NCI-H748 treated with DMSO at 0.1 percent for 48 hours (cell line): Measurements from ENCODE around the gene RUFY1.
"Not testable (repeated sequence)": the region's sequence is repeated elsewhere in the genome, so short reads cannot be mapped to it uniquely, and the experiment has no call there.

Experiments used
- DNase-seq: peaks from one replicate; lab custom pipeline; 2025; lab: John Stamatoyannopoulos, UW

RUFY1 gene

DNA sequence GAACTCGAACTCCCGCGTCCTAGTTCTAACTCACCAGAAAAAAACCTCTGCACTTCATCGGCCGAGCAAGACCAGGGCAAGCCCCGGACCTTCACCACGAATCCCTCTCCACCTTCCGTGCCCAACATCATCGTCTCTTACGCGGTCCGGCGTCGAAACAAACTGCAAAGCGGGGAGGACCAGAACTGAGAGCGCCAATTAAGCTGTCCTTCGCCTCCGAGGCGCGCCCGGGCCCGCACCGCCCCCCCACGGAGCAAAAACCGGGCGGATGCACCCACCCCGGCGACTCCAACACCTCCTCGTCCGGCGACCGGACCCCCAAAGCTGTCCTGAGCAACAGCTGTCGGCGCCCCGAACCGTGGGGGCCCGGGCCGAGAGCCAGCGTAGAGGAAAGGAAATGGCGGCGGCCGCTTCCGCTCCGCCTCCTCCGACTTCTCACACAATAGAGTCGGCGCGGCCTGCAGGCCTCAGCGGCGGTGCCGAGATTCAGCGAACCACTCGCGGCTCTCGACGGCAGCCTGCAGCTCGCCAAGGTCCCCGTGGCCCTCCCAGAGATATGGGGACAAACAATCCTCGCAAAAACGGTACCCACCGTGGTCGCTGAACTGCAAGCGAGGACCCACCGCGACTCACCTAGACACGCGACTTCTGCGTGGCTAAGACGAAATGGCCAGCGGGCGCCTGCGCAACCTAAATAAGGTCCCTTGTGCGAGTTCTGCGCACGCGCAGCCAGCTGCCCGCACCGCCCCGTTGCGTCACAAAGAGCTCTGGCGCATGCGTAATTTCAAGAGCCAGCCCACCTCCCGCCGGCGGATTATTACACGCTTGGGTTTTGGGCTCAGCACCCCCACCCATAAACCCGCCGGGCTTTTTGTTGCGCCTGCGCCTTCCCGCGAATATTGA, 72.9 kb downstream of the RUFY1 start, which contains the start of gene HNRNPH1:
Gene HNRNPH1 (minus strand): TSS at position 669 of the 903 bp plus-strand sequence. CDS start 538 bp downstream, at position 131.
- DNase-seq, result peak; percentile 98

DNA sequence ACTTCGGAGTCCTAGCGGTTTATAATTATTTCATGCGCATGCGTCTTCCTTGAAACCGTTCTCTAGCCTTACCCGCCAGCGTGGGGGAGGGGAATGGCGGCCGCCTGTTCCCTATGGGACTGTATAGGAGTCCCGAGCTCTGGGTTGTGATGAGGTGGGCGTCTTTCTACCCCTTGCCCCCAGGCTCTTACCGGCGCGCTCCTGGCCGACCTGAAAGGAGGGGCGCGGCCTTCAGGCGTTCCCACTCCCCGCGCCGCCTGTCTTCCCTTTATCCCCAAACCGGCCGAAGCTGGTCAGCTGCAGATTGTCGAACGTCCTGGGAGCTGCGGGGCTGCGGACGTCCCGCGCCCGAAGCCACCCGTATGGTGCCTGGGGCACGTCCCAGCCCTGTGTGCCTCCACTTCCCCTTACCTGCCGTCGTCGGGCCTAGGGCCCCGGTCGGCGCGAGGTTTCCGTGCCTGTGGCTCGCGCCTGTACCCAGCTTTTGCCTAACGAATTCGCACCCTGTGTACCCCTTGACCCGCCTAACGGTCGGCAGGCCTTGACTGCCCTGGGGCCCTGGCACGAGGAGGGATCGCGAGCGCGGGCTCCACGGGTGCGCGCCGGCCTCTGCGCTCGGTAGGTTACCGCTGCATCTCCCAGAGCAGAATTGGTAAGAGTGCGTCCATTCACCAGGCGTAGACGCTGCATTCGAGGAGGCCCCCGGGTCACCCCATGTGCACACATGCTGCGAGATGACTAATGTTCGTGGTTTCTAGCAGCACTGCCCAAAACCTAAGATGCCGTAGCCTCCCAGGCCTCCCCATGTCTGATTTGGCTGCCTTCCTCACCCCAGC, 73.8 kb downstream of the RUFY1 start:
- no peak for DNase-seq

GRCh38 chr5:179624841-179625271, 74.5 kb downstream of the RUFY1 start:
- DNase-seq, result no peak

DNA sequence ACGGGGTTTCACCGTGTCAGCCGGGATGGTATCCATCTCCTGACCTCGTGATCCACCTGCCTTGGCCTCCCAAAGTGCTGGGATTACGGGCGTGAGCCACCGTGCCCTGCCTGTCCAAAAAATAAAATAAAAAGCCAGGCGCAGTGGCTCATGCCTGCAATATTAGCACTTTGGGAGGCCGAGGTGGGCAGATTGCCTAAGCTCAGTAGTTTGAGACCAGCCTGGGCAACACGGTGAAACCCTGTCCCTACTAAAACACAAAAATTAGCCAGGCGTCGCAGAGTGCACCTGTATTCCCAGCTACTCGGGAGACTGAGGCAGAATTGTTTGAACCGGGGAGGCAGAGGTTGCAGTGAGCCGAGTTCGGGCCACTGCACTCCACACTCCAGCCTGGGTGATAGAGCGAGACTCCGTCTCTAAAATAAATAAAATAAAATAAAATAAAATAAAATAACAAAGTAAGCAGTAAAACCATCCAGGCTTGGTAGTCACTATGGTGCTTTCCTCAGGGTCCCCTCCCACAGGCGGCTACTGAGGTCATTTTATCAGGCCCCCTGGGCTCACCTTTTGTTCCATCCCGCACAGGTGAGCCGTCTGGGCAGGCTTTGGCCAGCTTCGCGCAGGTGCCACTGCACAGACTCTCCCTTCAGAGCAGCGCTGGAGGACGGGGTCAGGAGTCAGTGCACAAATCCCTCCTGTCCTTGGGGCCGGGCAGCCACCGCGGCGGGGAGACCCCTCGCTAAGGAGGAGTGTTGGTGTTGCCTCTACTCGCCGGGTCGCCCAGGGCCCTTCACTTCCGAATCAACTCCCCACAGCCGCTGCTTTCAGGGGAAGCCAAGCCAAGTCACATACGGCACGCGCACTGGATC, 83.4 kb downstream of the RUFY1 start:
- DNase-seq, result not testable (repeated sequence)

DNA sequence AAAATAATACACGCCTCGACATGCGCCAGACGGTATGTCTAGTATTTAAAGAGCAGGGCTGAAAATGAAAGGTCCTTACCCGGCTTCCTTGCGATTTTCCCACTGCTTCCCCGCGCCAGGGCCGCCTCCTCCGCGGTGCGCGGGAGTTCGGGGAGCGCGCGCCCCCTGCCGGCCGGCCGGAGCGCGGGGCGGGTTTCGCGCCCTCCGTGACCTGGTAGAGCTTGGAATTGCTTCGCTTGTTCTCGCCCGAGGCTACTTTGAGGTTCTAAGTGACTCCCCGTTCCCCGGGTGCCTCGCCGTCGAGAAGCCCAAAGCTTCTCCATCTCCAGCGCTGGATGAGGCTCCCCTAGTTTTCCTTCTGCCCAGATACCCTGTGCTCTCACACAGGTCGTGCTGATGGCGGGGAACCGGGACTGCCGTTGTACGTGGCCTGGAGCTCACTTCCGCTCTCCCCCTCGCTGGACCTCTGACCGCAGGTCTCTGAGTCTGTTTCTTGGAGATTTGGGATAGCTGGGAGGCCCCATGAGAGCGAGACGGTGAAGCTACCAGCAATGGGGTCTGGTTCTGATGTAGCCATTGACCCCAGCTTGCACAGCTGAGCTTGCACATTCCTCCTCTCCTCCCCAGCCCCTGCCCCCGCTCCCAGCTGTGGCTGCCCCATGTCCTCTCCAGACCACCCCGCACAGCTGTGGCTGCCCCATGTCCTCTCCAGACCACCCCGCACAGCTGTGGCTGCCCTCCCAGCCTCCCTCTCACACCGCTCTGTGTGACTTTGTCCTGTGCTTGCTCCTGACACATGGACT, 84.2 kb downstream of the RUFY1 start:
- DNase-seq, result not testable (repeated sequence)

- not testable (repeated sequence) for DNase-seq
Measured at GRCh38 chr5:179639296-179639695, 88.9 kb downstream of the RUFY1 start.

DNA sequence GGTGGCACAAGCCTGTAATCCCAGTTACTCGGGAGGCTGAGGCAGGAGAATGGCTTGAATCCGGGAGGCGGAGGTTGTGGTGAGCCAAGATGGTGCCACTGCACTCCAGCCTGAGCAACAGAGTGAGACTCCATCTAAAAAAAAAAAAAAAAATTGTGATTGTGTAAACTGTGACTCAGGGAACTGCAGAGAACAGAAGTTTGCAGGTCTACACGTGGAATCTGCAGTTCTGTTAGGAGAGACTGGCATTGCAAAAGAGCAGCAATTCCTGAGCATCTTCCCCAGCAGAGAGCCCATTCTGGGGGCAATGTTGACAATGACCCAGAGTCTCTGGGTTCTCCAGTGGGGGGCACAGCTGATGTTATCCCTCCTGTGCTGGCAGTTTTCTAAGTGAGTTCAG, 91.4 kb downstream of the RUFY1 start:
- DNase-seq, result not testable (repeated sequence)

- DNase-seq, result not testable (repeated sequence)
Measured at GRCh38 chr5:179642626-179643025, 92.3 kb downstream of the RUFY1 start.

- DNase-seq, result not testable (repeated sequence)
Measured at GRCh38 chr5:179643141-179643920, 93.0 kb downstream of the RUFY1 start.

GRCh38 chr5:179644766-179645165, 94.4 kb downstream of the RUFY1 start:
- not testable (repeated sequence) for DNase-seq

GRCh38 chr5:179648410-179648809, 98.1 kb downstream of the RUFY1 start:
- DNase-seq, result no peak

- DNase-seq, result not testable (repeated sequence)
Measured at GRCh38 chr5:179649166-179649703, 98.9 kb downstream of the RUFY1 start.

GRCh38 chr5:179650245-179650644, 99.9 kb downstream of the RUFY1 start:
- DNase-seq, result not testable (repeated sequence)

- DNase-seq, result not testable (repeated sequence)
Measured at GRCh38 chr5:179653135-179653534, 102.8 kb downstream of the RUFY1 start.

DNA sequence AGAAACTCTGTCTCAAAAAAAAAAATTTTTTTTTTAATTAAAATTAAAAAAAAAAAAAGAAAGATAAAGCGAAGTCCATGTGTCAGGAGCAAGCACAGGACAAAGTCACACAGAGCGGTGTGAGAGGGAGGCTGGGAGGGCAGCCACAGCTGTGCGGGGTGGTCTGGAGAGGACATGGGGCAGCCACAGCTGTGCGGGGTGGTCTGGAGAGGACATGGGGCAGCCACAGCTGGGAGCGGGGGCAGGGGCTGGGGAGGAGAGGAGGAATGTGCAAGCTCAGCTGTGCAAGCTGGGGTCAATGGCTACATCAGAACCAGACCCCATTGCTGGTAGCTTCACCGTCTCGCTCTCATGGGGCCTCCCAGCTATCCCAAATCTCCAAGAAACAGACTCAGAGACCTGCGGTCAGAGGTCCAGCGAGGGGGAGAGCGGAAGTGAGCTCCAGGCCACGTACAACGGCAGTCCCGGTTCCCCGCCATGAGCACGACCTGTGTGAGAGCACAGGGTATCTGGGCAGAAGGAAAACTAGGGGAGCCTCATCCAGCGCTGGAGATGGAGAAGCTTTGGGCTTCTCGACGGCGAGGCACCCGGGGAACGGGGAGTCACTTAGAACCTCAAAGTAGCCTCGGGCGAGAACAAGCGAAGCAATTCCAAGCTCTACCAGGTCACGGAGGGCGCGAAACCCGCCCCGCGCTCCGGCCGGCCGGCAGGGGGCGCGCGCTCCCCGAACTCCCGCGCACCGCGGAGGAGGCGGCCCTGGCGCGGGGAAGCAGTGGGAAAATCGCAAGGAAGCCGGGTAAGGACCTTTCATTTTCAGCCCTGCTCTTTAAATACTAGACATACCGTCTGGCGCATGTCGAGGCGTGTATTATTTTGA, 107.2 kb downstream of the RUFY1 start:
- DNase-seq, result not testable (repeated sequence)

DNA sequence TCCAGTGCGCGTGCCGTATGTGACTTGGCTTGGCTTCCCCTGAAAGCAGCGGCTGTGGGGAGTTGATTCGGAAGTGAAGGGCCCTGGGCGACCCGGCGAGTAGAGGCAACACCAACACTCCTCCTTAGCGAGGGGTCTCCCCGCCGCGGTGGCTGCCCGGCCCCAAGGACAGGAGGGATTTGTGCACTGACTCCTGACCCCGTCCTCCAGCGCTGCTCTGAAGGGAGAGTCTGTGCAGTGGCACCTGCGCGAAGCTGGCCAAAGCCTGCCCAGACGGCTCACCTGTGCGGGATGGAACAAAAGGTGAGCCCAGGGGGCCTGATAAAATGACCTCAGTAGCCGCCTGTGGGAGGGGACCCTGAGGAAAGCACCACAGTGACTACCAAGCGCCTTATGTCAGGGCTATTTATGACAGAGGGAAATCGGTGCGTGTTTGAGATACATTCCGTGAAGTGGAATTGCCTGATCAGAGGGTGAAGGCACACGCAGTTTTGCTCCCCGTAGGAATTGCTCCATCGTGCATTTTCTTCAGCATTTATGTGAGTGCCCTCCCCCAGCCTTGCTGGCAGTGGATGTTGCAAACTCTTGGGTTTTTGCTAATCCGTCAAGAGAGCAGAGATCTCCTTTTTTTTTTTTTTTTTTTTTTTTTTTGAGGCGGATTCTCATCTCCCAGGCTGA, 108.0 kb downstream of the RUFY1 start:
- DNase-seq, result not testable (repeated sequence)
